ENCODE results near the gene ABLIM3. TPM values are rescaled to one million over a fixed set of nuclear protein-coding genes. Genes with fewer than 3 reads are reported as not detected.

The ABLIM3 gene
- total and polyA plus RNA-seq, 2 of the 13 experiments (the other 11 are each of a cell fraction or from before 2014, with no cell fraction given): 0.53 to 6.3 TPM

GRCh38 chr5:149202910-149203451 lies 61.7 kb downstream of the ABLIM3 start:
- TF ChIP-seq CREB1 (IDR thresholded peaks at IDR 0.05): peak; percentile 79; the same call in 1 of the 2 replicates
- no peak for TF ChIP-seq CREB1 (CRISPR knock-in tag; IDR thresholded peaks at IDR 0.05)
- peak; percentile 81 for TF ChIP-seq ZNF282 (IDR thresholded peaks at IDR 0.05; ENCODE audit: partially characterized antibody)
- no peak for TF ChIP-seq NRL (CRISPR knock-in tag; IDR thresholded peaks at IDR 0.05; ENCODE audit: borderline replicate concordance)
- TF ChIP-seq LCORL (IDR thresholded peaks at IDR 0.05): 0 out of 2 replicates have a peak, but pooled peaks have one; percentile 10
- TF ChIP-seq LCORL (CRISPR knock-in tag; IDR thresholded peaks at IDR 0.05): no peak
- TF ChIP-seq MTF1 (CRISPR knock-in tag; IDR thresholded peaks at IDR 0.05): no peak
- no peak for TF ChIP-seq JARID2 (CRISPR knock-in tag; IDR thresholded peaks at IDR 0.05; ENCODE audit: insufficient replicate concordance)
- TF ChIP-seq ZNF644 (CRISPR knock-in tag; IDR thresholded peaks at IDR 0.05; ENCODE audit: low read depth): no peak
- TF ChIP-seq ATF7-NPFF (CRISPR knock-in tag; IDR thresholded peaks at IDR 0.05; ENCODE audit: low read depth): no peak
- TF ChIP-seq ZNF251 (CRISPR knock-in tag; IDR thresholded peaks at IDR 0.05): no peak
- no peak for TF ChIP-seq ISX (CRISPR knock-in tag; conservative IDR thresholded peaks at IDR 0.05)
- TF ChIP-seq, protein P1, sequence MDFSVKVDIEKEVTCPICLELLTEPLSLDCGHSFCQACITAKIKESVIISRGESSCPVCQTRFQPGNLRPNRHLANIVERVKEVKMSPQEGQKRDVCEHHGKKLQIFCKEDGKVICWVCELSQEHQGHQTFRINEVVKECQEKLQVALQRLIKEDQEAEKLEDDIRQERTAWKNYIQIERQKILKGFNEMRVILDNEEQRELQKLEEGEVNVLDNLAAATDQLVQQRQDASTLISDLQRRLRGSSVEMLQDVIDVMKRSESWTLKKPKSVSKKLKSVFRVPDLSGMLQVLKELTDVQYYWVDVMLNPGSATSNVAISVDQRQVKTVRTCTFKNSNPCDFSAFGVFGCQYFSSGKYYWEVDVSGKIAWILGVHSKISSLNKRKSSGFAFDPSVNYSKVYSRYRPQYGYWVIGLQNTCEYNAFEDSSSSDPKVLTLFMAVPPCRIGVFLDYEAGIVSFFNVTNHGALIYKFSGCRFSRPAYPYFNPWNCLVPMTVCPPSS (IDR thresholded peaks at IDR 0.05): no peak
- TF ChIP-seq SOX6 (IDR thresholded peaks at IDR 0.05): 0 out of 2 replicates have a peak, but pooled peaks have one; percentile 62
- TF ChIP-seq SOX6 (CRISPR knock-in tag; IDR thresholded peaks at IDR 0.05): no peak
- no peak for TF ChIP-seq POLR2A (IDR thresholded peaks at IDR 0.05; ENCODE audit: insufficient read depth in 1 of 2, low read depth in 2 of 2, low read length in 2 of 2)
- no peak for TF ChIP-seq ZNF484 (CRISPR knock-in tag; IDR thresholded peaks at IDR 0.05; ENCODE audit: borderline replicate concordance, low read depth)
- no peak for TF ChIP-seq ZNF878 (CRISPR knock-in tag; IDR thresholded peaks at IDR 0.05)
- TF ChIP-seq TP53 (CRISPR knock-in tag; conservative IDR thresholded peaks at IDR 0.05): no peak
- Histone ChIP-seq H3K4me1 (ENCODE audit: insufficient read depth, low read length) (peaks cover 17% of the 10 kb centered on the region), H3K9me3 (ENCODE audit: low read length) (no peaks in the 10 kb centered on the region), H3K27ac (ENCODE audit: extremely low read length, insufficient read depth, low read length) (no peak overlapping the region), H3K36me3 (replicated peaks in 1 of 2; ENCODE audit: control insufficient read depth in 1 of 2, insufficient read depth in 2 of 2, low read length in 2 of 2) (peaks cover 0 to 5% of the 10 kb centered on the region in 2 experiments; a peak in 2 of 5 replicates), H4K20me1 (ENCODE audit: insufficient read depth, low read length) (no peaks in the 10 kb centered on the region), H3K9ac (ENCODE audit: insufficient read depth, low read depth, low read length) (no peak overlapping the region), H3K4me3 (replicated peaks in 1 of 3; ENCODE audit: insufficient read depth in 1 of 3, low read depth in 2 of 3, low read length in 3 of 3) (no peak overlapping the region), H2AFZ (ENCODE audit: low read length) (no peak overlapping the region), H3K4me2 (ENCODE audit: low read depth, low read length) (no peak overlapping the region), H3K27me3 (ENCODE audit: control insufficient read depth in 1 of 2, insufficient read depth in 2 of 2, low read length in 2 of 2) (no peaks in the 10 kb centered on the region), H3K79me2 (ENCODE audit: insufficient read depth, low read length) (no peaks in the 10 kb centered on the region)
- ATAC-seq (no peak), FAIRE-seq (no peak), DNase-seq (ENCODE audit: low spot score) (no peak)
- in situ Hi-C loops (cut with HindIII; ENCODE audit: extremely low pct_ligation_motif_present, low pct_unique_long_range_greater_than_20kb) (no loop called here), intact Hi-C loops (cut with micrococcal nuclease; ENCODE audit: unreplicated experiment) (no loop called here)
- POLR2A ChIA-PET: no interaction called here
- 93% methylated on average over 1 of the region's 1 CpG for WGBS (ENCODE audit: low lambda C conversion rate)
- no TSS peak for BruUV-seq (replicated peaks)
- CTCF ChIA-PET (ENCODE audit: low intra/inter-chr PET ratio, low total read pairs): no interaction called here
